ENCODE results near the gene SYT5.
"Not testable (repeated sequence)": the region's sequence is repeated elsewhere in the genome, so short reads cannot be mapped to it uniquely, and the experiment has no call there.

The SYT5 gene

GRCh38 chr19:55208880-55209692, 29.0 kb upstream of the SYT5 start, which contains the start of gene PTPRH:
Gene PTPRH (minus strand): TSS chr19:55209501. CDS start chr19:55209433, 68 bp downstream.
- DNase-seq (ENCODE audit: low spot score) = no peak

DNA sequence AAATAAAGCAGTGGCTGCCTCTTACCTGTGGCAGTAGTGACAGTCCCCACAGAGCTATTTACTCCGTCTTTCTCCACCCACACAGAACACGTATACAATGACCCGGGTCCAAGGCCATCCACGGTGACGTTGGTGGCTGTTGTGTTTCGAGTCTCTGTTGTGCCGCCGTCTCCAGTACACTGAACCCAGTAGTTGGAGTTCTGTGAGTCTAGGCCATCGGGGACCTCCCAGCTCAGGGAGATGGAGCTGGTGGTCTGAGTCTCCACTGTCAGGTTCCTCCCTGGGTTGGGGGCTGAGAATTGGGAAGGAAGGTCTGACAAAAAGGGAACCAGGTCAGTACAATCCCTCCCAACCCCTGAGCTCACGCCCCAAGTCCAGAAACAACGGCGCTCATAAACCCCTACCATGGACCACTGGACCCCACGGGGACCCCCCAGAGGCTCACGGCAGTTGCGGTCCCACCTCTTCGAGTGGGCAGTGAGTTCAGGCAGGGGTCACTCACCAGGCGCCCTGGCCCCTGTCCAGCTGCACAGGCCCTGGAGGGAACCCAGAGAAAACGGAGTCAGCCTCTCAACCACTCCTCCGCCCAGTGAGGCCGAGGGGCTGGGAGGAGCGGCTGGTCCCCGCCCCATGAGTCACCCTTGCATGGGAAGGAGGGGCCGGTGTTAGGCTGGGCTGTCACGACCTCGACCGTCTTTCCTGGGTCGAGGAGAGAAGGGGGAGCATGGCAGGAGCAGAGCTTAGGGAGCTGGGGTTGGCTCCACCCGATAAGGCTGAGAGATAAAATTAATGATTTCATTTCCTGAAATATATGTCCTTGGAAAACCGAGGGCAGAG, 26.8 kb upstream of the SYT5 start:
- no peak for DNase-seq (ENCODE audit: low spot score)

DNA sequence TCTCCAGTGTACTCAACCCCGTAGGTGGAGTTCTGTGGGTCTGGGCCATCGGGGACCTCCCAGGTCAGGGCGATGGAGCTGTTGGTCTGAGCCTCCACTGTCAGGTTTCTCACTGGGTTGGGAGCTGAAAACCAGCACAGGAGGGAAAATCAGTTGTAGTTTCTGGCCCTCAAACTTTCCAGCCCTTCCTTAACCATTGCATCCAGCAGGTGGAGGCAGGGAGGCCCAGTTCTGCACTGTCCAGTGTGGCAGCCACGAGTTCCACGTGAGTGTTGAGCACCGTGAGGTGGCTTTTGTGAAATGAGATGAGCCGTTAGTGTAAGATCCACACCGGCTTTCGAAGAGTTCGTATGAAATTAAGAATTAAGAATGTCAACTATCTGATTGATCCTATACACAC, 22.1 kb upstream of the SYT5 start:
- not testable (repeated sequence) for DNase-seq (ENCODE audit: low spot score)

GRCh38 chr19:55199620-55200204, 19.6 kb upstream of the SYT5 start:
- DNase-seq (ENCODE audit: low spot score) = no peak

DNA sequence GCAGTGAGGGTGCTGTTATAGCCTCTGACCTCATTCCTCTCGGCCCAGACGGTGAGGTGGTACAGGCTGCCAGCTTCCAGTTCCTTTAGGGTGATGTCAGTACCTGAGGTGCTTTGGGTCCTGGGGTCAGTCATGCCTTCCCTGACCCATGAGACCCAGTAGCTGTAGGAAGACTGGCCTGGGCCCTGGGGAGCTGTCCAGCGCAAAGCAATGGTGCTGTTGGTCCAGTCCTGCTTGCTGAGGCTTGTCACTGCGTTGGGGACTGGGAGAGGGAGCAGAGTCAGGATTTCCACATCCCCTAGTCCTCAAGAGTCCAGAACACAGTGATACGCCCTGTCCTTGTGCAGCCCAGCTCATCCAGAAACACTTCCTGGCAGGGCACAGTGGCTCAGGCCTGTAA, 18.6 kb upstream of the SYT5 start:
- DNase-seq (ENCODE audit: low spot score) = no peak

GRCh38 chr19:55197528-55197927, 17.4 kb upstream of the SYT5 start:
- no peak for DNase-seq (ENCODE audit: low spot score)

GRCh38 chr19:55196803-55197202, 16.7 kb upstream of the SYT5 start:
- no peak for DNase-seq (ENCODE audit: low spot score)

DNA sequence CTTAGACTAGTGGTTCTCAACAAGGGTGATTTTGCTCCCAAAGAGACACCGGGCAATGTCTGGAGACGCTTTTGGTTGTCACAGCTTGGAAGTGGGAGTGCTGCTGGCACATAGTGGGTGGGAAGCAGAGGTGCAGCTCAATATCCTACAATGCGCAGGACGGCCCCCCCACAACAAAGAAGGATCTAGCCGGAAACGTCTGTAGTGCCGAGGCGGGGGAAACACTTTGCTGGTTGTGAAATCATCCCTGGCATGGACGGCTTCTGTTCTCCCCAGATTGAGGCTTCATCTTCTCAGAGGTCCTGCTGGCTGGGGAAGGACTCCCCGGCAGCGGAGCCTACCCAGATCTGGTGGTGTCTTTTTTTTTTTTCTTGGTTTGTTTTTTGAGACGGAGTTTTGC, 13.4 kb upstream of the SYT5 start:
- no peak for DNase-seq (ENCODE audit: low spot score)

GRCh38 chr19:55189403-55189835, 9.3 kb upstream of the SYT5 start:
- DNase-seq (ENCODE audit: low spot score) = no peak

DNA sequence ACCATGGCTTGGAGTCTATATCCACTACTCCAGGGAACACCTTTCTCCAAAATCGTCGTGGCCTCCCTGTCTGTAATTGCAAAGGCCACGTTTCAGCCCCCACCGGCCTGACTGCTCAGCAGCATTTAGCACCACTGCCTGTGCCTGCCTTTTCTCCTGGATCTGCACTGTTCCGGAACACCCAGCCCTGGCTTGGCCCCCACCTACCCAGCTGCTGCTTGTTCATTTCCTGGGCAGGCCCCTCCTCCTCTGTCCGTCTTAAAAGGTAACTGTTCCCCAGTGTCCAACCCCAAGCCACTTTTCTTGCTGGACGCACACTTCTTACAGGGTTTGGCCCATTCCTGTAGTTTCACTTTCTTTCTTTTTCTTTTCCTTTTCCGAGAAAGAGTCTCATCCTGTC, 8.5 kb upstream of the SYT5 start:
- DNase-seq (ENCODE audit: low spot score) = no peak

DNA sequence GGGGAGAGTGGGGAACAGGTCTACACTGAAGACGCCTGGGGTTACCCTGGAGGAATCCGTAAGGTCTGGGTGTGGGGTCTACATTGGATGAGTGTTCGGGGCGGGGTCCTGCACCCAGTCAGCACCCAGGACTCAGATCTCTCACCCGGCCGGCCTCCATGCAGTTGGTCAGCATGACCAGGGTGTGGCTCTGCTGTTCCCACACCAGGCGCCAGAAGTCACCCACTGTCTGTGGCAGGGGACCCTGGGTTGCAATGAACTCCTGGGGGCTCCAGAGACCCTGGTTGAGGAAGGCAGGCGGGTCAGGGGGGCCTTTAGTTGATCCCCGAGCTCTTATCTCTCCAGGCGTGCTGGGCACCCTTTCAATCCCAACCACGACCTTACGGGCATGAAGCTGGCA, 6.0 kb upstream of the SYT5 start:
- no peak for DNase-seq (ENCODE audit: low spot score)

DNA sequence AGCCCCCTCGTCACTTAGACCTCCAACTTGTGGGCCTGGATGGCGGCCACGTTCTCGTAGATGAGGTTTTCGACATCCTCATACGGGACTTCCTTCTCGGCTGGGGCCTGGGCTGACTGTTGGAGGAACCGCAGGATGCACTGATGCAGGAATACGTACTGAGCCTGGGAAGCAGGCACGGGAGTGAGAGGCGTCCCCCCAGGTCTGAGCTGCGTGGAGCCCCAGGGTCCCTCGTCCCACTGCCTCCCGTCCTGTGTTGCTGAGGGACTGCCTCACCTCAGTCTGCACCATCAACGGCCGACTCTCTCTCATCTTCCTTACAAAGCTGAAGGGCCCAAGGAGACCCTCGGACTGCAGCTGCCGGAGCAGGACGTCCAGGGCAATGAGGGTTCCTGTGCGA, 1.7 kb upstream of the SYT5 start:
- DNase-seq (ENCODE audit: low spot score) = no peak

DNA sequence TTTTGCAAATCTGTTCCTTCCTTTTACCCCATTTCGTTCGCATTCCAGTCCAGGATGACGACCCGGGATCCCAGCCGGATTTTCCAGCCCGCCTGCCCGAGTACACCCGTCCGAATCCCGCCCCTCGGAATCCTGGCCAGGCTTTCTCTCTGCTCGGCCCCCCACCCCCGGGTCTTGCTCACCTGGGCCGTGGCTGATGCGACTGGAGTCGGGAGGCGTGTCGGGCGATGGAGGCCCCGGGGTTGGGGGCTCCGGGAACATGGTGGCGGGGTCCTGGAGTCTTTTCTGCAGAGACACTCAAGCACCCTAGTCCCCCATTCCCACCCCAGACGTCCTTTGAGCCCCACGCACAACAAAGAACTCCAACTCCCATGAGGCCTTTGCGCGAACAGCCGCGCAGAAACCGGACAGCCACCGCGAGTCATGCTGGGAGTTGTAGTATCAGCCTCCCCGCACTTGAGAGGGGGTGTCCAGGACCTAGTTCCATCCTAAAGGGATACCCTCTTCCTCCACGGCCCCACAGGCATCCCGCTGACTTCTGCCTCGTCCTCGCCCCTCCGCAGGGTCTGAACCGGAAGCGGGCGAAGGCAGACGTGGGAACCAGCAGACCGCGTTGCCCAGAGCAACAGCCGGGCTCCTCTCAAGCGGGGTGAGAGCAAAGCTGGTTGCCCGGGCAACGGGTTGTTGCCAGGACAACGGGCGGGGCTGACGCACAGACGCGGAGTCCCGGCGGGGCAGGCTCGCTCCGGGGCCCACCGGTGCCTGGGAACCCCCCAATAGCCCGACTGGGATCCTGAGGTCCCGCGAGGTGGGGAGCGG, 1.1 kb downstream of the SYT5 start:
- peak; percentile 93 for DNase-seq (ENCODE audit: low spot score)

DNA sequence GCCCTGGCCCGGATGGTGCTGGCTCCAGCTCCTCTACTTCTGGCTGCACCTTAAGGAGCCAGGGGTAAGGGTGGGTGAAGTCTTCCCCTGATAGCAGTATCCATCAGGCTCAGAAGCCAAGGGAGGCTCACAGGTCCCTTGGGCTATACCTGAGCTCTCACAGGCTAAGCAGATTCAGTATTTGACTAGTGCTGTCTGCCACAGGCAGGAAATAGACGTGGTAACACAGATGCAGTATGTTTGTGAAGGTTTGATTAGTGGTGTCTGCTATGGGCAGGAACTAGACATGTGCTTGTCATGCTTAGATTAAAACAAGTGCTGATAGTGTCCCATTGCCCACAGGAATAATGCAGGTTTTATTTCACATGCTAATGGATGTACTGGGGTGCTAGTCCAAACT, 4.0 kb downstream of the SYT5 start:
- DNase-seq (ENCODE audit: low spot score) = no peak

DNA sequence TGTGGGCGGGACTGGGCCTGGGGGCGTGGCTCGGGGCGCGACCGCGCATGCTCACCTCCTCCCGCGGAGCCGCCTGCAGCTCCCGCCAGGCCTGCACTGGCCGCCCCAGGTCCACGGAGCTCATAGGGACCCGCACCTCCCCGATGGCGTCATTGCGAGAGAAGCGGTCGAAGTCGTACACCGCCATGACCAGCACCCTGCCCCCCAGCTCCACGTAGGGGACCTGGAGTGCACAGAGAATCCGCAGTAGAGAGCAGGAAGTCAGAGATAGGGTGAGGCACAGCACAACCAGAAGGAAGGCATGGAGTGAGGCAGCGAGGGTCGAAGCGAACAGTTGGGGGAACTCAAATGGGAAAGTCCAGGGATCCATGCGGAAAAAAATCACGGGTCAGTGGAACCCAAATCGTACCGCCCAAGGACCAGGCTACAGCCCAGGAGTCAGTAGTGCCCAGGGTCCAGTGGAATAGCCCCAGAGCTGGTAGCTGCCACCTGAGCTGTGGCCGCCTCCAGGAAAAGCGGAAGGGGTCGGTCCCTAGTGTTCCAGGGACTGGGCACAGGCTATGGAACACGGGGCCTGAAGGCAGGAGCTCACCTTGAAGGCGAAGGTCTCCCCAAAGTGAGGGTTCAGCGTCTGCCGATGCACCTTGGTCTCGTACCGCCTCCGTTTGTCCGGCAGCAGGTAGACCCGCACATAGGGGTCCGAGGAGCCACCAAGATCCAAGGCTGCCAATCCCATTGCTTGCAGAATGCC, 4.8 kb downstream of the SYT5 start:
- DNase-seq (ENCODE audit: low spot score) = no peak

DNA sequence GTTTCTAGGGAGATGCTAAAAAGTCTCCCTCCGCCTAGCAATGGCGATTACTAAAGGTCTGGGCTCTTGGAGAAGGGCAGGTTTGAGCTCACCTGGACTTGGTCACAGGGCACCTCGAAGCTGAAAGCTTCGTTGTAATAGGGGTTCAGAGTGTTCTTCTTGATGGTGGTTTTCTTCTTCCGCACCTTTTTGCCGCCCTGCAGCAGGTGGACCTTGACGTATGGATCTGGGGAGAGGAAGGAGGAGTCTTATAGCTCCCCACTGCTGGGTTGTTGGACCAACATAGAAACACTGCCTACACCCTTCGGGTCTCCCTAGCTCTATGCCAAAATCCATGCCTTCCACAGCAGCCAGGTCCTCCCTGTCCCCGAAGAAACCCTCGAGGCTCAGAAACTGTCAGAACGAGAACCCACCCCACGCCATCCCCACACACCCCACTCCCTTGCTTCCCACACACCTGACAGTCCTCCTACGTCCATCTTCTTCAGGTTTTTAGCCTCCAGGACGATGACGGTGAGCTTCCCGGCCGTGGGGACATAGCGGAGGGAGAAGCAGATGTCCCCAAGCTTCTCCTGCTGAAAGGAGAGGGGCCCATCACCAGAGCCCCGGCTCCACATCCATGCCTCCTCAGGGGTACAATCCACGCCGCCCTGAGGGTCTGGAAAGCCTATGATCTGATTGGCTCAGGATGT, 5.5 kb downstream of the SYT5 start:
- no peak for DNase-seq (ENCODE audit: low spot score)

- DNase-seq (ENCODE audit: low spot score) = peak; percentile 81
Observed at GRCh38 chr19:55173714-55174409, 6.2 kb downstream of the SYT5 start.

DNA sequence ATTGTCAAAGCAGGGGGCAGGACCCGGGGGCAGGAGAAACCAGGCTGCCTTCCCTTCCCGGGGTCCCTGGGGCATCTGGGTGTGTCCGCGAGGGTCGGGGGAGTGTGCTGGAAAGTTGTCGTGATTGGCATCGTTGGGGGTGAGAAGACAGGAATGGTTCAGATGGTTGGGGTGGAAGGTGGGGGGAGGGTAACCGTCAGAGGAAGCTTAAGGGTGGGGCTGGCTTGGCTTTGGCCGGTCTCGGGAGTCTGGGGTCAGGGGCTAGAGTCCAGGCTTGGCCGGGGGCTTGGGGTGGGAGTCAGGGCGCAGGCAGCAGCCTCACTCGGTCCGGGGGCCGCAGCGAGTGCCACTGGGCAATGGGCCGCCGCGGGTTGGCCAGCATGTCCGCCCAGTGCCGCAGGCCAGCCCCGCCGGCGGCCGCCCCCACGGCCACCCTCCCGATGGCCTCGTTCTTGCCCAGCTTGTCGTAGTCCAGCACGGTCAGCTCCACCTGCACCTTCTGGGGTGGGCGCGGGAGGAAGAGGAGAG, 6.8 kb downstream of the SYT5 start:
- no peak for DNase-seq (ENCODE audit: low spot score)

DNA sequence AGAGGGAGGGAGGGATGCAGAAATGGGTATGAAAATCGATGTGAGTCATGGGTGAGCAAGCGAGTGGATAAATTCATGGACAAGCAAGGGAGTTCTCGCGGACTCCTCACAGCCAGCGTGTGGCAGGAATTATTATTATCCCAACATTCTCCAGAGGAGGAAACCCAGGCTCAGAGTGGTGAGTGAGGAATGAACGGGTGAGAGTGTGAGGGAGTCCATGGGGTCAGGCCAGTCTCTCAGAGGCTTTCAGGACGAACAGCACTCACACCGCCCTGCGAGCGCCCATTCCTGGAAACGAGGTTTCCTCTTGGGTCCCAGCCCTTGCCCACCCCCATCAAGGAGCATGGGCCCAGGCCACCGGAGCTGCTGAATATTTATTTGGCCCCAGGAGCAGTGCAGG, 7.3 kb downstream of the SYT5 start:
- no peak for DNase-seq (ENCODE audit: low spot score)

DNA sequence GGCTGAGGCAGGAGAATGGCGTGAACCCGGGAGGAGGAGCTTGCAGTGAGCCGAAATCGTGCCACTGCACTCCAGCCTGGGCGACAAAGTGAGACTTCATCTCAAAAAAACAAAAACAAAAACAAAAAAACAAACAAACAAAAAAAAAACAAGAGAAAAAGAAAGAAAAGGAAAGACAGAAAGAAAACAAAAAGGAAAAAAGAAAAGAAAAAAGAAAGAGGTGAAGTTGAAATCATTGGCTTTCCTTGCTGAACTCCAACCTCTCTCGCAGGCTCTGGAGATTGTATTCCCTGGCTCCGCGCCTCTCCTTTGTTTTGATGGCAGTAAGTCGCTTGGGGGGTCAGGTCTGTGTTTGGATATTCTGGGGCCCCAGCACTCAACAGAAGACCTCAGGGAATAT, 7.8 kb downstream of the SYT5 start:
- not testable (repeated sequence) for DNase-seq (ENCODE audit: low spot score)

Measured in germinal center (tissue), 1 donor.